Hematopoietic multipotent progenitor cell treated with erythropoietin and hydrocortisone succinate and interleukin-3 and kit ligand, for 6 days (in vitro differentiated cells): ENCODE data around the gene ADGRA1.

Experiments
- DNase-seq: peaks from one replicate; pipeline ENCODE4 v3.0.0-alpha.2; 2015

Gene ADGRA1

DNA sequence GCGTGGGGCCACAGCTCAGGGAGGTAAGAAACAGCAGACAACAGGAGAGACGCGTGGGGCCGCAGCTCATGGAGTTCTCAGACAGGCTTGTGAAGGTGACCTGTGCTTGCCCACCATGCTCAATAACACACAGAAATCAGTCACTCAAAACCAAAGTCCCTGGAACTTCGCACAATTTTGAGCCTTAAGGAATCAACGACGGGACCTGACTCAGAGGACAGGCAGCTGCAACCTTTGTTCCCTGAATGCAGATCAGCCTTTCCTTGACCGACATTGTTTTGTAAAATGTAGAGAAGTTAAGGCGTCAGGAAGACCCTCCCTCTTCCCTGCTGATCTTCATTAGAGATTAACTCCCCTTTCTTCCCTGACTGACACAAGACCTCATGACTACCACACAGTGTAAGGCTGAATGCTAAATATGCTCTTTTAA is 63.8 kb downstream of the ADGRA1 start:
- DNase-seq: no peak

- no peak for DNase-seq
Observed at GRCh38 chr10:133154411-133154810, 66.7 kb downstream of the ADGRA1 start.

DNA sequence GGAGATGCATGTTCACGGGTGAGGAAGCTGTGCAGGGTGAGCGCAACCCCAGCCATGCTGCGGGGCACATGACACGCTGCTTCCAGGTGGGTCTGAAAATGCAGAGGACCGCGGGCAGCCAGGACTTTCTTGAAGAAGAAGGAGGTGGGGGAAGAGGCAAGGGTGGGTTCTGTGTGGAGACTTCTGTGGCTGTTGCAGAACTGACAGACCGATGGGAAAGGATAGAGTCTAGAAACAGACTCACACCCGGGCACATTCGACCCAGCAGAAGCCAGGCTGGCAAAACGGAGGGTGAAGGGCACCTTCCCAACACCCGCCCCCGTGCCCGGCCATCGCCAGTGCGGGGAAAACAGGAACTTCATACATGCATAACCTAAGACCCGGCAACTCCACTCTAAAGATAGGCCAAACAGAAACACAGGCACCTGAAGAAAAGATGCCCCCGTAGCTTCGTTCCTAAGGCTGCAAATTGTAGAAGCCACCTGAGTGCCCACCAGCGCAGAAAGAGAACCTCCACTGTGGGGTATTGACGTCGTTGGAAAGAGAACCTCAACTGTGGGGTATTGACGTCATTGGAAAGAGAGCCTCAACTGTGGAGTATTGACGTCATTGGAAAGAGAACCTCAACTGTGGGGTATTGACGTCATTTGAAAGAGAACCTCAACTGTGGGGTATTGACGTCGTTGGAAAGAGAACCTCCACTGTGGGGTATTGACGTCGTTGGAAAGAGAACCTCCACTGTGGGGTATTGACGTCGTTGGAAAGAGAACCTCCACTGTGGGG is 67.5 kb downstream of the ADGRA1 start:
- DNase-seq: no peak

- DNase-seq: no peak
Observed at GRCh38 chr10:133156674-133157579, 69.2 kb downstream of the ADGRA1 start.

DNA sequence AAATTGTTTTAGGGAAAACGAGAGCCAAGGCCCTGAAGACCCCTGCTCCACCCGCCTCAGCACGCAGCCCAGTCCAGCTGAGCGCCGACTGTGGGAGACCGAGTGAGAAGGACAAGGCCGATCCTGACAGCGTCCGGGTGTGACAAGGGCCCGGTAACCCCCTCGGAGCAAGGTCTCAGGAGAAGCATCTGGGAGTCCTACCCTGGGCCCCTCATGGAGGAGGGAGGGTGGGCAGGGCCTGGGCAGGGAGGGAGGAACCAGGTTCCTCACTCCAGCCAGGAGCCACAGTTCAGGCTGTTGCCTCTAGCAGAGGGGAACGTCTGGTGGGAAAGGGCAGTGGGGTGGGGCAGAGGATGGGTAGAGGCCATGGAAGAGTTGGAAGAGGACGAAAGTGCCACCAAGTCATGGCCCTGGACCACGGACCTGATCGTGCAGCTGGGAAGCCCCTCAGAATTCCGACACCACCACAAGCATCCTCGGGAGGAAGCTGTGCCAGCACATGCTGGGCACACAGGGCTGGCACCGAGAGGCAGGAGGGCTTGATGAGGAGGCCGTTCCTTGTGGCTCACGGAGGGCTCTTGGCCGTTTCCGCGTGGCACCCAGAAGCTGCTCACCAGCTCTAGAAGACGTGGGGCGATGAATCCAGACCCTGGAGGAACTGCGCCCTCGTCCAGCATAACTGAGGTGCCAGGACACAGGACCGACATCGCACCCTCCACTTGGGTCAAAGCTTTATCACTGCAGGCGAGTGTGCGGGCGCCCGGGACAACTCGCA is 70.1 kb downstream of the ADGRA1 start:
- no peak for DNase-seq

- DNase-seq: no peak
Observed at GRCh38 chr10:133158437-133158755, 70.7 kb downstream of the ADGRA1 start.

DNA sequence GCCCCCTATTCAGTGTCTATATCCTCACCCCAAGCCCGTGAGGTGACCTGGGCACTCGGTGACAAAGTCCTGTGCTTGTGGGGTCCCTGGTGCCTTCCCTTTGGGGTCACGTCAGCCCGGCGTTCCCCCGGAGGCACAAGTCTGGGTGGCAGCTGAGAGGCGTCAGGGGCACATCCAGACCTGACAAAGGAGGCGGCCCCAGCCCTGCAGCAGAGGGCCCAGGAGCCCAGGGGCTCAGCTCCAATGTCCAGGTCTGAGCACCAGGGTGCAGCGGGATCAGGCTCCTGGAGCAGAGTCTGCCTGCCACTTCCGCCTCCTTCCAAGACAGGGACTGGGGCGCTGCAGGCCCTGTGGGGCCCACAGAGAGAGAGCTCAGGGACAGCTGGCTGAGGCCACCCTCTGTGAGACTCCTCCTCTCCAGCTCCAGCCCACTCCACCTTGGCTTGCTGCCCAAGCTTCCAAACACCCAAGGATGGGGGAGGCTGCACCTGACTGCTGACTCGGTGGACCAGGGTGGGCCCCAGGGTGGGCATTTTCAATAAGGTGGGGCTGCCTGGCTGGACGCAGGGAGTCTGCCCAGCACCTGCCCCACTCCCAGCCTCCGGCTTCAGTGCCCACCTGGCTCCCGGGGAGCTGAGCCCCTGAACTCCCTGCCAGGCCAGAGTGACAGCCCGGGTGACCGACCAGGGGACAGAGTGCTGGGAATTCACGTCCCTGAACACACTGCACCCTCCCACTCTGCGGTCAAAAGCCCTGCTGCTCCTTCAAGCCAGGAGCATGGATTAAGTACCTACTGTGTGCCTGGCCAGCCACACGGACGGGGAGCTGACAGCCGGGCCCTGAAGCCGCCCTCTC is 71.3 kb downstream of the ADGRA1 start:
- DNase-seq: peak; percentile 10

GRCh38 chr10:133159611-133159949 is 71.9 kb downstream of the ADGRA1 start:
- no peak for DNase-seq

DNA sequence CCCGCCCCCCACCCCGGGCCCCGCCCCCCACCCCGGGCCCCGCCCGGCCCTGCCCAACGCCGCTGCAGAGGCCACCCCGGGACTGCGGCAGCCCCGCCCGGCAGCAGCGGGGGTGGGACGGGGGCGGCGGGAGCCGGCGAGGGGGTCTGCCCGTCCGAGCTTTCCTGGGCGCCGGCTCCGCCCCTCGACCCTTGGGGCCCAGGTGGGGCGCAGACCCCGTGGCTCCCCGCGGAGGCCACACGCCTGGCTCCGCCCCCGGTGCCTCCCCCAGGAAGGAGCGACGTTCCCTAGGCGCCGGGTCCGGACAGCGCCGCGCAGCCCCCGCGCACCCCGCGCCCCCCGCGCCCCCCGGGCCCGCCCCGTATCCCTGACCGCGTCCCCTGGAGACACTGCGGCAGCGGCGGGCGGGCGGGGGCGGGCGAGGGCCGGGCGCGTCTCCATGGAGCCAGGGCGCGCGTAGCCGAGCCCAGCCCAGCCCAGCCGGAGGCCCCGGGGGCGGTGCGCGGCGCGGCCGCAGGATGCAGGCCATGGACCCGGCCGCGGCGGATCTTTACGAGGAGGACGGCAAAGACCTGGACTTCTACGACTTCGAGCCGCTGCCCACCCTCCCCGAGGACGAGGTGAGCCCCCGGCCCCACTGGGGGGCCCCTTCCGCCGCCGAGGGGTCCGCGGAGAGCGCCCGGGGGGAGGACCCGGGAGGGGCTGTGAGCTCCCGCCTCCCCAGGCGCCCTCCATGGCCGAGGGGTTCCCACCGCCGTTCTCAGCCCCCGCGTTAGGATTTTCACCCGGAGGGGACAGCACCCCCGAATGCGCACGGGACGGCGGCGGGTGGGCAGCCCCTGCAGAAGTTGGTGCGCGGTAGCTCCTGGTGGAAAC is 72.5 kb downstream of the ADGRA1 start, which contains the start of gene KNDC1:
Gene KNDC1 (plus strand): TSS at position 270 of the 876 bp plus-strand sequence. CDS start 249 bp downstream, at position 519.
- DNase-seq: peak; percentile 32

- DNase-seq: no peak
Observed at GRCh38 chr10:133160826-133161471, 73.2 kb downstream of the ADGRA1 start.

GRCh38 chr10:133161486-133162109 is 73.9 kb downstream of the ADGRA1 start:
- DNase-seq: no peak

DNA sequence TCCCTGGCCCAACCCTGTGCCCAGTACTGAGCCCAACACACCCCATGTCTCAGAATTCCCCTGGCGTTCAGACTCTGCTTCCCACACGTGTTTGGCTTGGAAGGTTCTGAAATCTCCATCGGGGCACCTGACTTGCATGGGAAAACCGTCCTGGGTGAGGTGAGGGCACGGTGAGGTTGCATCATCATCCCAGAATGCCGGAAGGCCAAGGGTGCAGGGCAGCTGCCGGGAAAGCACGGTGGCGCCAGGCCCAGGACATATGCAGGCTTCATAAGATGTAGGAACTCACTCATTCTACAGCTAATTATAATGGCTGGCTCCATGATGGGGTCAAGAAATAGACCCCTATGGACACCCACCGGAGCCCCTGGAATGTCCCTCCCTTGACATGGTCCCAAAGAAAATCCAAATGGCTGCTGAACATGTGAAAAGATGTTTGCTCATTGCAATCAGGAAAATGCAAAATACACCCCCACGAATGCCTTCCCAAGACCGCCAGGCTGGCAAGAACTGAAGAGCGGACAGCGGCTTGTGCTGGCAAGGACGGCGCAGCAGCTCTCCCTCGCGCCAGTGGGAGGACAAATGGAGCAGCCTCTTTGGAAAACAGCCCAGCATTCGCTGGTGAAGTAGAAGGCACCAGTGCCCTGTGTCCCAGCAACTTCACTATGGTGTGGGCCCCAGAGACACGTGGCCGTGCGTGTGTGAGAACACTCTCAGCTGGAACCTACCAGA is 74.6 kb downstream of the ADGRA1 start:
- no peak for DNase-seq

DNA sequence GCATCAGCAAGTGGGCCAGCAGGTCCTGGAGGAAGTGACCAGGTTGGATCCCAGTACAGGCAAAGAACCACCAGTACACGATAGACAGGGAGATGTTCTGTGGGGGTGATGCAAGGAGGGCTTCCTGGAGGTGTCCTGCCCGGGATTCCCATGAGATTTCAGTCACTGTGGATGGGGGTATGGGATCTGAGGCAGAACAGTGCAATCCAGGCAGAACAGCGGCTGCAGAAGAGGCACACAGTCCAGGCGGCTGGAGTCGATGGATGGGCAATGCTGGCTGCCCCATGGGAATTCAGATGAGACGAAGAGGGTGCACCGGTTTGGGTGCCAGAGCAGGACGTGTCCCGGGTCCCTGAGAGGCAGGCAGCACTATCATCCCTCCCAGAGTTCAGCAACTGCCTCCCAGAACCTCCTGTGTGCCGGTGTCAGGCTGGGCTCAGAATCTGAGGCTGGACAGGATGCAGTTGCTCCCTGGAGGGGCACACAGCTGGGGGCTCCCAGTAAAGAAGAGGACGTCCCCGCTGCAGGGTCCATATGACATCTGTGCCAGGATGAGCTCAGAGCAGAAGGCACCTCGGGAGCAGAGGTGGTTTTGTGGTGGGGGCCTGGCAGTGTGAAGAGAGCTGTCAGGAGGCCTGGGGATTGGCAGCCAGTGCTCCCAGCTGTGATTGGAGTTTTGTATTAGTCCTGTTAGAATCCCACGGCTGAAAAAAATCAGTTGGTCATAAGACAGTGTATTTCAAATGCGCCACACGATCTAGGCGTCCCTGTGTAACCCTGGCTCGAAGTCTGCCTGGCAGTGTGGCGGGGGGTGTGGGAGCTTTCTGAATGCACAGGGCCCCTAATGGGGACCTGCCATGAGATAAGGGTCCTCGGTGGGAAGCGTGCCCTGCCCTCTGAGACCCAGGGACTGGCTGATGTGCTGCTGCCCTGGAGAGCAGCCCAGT is 75.5 kb downstream of the ADGRA1 start:
- no peak for DNase-seq

DNA sequence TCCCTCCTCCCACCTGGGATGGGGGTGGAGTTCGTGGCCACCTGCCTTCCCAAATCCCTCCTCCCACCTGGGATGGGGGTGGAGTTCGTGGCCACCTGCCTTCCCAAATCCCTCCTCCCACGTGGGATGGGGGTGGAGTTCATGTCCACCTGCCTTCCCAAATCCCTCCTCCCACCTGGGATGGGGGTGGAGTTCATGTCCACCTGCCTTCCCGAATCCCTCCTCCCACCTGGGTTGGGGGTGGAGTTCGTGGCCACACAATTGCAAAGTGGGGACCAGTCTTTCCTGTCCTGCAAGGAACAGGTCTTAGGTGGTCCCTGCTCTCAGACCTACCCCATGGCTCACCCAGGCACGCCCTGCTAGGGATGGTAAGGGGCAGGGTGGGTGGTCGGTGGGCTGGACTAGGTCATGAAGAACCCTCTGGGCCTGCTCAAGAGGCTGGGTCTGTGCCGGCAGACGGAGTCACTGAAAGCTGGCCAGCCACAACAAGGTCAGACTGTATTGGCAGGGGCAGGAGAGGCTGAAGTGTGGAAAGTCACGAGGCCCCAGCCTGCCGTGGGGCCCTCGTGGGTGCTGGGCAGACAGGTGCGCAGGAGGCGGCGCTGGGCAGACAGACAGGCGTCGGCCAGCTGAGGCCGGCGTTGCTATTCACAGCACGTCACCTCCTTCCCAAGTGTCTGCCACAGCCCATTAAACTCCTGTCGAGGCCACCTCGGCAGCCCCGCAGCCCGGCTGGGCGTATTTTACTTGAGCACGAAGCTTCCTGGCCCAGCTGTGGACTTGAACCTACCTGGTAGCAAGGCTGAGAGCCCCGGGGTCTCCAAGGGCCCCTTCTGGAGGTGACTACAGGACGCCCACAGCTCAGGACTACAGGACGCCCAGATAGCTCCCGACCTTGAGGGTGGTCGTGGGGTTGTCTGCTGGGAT is 76.4 kb downstream of the ADGRA1 start:
- DNase-seq: no peak

DNA sequence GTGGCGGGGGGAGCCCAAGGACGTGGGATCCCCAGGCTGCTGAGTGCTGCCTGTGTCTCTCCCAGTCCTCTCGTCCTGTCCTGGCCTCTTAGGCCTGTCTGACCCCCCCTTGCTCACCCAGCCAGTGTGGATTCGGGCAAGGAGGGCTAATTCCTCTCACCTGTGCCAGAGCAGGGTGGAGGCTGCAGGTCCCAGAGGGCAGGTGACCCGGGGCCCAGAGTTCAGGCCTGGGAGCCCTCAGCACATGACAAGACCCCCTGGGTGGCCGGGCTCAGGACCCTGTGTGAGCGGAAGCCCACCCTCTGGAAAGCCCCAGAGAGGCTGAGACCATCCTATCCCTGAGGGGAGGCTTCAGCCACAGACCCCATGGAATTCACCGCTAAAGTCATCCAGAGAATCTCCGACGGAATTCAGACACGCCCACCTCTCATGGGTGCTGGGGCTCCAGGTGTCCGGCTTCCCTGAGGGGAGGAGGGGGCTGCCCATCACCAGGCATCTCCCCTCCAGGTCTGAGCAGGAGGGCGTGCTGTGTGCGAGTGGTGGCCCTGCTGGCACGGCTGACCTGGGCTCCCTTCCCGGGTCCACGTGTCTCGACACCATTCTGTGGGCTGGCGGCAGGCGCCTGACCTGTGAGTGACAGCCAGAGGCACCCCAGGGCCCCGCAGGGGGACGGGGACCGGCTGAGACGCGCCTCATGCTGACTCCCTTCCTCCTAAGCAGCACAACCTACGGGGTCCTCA is 77.3 kb downstream of the ADGRA1 start:
- no peak for DNase-seq
